SW480 (cell line): Measurements from ENCODE around the gene GPC5.

Experiments
- DNase-seq: peaks from one replicate; pipeline ENCODE4 v3.0.0-alpha.2; 2016; ENCODE audit warnings: low spot score

GPC5 gene

DNA sequence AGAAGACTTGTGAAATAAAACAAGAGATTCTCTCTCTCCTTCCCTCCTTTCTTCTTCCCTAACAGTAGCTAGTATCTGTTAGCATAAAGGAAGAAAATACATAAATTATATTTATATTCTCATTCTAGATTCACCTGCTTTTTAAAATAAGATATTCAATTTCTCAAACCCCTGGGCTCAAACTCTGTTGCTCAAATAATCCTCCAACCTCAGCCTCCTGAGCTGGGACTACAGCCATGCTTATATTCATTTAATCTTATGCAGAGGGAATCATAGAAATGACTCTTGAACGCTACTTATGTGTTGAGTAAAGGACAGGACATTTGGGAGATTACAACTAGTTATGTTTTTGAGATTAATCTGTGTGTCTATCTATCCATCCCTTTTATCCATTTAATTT is 56.2 kb downstream of the GPC5 start:
- no peak for DNase-seq

DNA sequence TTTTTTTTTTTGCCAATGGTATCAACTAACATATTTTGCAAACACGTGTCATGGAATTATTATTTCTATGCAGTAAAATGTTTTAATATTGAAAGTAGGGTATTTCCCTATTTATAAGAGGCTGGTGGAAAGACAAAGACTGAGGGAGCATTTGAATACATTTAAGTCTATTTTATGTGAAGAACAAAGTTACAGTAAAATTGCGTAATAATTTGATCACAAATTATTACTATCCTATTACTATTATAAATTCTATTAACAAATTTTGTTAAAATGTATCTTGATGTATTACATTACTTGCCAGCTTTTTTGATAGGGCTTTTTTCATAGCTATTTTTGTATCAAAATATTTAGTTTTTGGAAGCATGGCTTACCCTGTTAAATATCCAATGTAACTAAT is 58.4 kb downstream of the GPC5 start:
- no peak for DNase-seq

DNA sequence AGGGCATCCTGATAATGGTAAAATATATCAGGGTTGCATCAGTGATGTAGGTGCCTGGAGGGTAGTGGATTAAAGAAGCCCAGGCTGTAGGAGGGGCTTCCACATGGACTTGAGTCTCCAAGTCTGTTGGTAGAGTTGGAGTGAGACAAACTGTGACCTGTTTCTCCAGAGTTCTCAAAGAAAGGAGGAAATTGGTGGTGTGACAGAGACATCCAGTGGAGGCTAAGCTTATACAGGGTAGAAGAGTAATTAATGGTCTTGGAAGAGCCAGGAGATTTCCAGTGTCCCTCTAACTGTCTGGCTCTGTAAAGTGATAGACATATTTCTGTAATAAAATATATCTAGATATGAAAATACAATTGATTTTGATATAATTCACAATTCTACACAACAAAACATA is 61.1 kb downstream of the GPC5 start:
- peak; percentile 2 for DNase-seq

DNA sequence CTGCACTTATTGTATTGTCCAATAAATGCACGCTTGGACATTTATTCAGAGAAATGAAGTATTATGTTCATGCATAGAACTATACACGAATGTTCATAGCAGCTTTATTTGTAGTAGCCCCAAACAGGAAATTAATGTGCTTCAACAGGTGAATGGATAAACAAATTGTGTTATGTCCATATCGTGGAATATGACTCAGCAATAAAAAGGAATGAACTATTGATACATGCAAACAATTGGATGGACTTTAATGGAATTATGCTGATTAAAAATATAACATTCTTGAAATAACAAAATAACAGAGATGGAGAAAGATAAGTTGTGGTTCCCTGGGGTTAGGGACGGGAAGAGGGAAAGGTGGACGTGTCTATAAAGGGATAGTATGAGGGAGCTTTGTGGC is 65.9 kb downstream of the GPC5 start:
- no peak for DNase-seq

DNA sequence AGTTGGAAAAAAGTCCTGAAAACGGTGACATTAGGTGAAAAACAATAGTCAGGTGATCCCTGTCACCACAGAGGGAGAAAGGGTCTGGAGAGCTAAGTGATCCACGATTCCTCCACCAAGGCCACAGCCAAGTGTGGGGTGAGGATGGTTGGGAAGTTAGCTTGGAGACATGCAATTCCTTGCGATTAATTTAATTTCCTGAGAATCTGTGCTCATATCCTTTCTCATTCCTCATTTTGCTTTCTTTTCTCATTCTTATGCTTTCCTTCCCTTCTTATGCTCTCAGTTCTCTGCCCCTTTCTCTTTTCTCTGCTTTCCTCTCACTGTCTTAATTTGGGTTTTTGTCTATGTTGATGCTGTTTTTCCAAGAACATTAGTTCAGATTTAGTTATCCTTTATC is 68.8 kb downstream of the GPC5 start:
- DNase-seq = no peak

DNA sequence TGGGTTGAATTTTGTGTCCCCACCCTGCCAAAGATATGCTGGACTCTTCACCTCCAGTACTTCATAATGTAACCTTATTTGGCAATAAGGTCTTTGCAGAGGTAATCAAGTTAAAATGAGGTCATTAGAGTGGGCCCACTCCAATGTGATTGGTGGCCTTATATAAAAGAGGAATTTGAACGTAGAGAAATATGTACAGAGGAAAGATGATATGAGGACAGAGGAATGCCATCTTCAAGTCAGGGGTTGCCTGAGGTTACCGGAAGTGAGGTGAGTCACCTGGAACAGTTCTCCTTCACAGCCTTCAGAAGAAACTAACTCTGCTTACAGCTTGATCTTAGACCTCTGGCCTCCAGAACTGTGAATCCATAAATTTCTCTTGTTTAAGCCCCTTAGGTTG is 69.9 kb downstream of the GPC5 start:
- DNase-seq = peak; percentile 2

DNA sequence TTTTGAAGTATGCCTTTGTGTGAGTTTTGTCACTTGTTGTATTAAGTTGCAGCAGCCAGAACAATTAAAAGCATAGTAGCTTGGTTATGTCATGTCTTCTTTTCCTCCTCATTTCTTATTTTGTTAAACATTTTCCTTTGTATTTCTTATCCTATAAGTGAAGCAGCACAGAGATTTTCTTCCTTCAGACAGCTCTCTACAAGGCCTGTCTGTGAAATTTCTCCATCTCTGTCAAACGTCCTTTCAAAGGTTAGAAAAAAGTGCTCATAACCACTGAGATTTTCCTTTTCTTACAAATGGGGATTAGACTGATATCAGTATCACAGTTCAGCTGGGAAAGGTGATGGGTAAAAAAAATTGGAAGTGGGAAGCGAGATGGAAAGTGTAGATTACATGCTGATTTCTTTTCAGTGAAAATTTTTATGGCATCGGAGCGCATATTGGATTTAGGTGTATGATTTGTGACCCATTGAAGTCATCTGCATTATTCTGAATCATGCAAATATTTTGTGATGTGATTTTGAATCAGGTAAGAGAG is 71.7 kb downstream of the GPC5 start:
- no peak for DNase-seq

DNA sequence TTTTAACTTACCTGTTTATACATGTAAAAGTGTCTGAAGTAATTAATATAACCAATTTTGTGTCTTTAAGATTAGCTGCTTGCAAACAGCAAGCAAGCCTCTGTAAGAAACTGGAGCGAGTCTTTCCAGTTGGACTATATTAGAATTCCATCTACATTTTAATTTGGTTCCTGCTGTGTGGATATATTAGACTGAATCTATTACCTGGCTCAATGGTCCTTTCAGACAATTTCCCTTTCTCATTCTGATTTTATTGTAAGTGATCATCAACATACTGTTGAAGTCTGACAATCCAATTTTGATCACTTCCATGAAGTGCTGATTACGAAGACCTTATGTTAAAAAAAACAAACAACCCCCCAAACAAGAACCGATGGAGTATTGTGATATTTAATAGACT is 72.3 kb downstream of the GPC5 start:
- no peak for DNase-seq

DNA sequence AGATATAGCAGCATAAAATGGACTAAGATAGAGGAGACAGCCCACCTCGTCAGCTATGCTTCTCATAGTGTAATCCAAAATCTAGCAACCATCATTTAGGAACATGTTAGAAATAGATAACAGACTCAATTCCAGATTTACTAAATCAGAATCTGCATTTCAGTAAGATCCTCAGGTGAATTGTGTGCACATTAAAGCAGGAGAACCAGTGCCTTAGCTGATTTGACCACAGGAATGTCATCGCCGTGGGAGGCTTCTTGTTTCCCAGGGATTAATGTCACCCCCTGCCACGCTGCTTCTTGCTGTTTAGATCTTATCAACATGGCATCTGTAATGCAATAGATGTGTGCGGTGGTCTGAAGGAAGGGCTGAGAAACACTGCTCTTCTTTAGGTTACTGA is 84.0 kb downstream of the GPC5 start:
- peak; percentile 4 for DNase-seq

DNA sequence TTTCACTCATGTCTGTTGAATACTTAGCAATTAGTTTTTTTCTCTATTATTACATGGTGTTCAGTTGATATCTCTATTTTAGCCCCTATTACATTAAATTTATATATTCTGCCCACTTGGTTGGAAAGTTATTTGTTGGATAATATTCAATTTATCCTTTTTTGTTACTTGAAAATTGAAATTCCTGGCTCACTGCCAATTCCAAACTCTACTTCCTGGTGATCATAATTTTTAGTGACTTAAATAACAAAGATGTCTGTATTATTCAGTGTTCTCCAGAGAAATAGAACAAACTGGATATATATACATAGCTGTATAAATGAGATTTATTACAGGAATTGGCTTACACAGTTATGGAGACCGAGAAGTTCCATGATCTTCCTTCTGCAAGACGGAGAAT is 93.6 kb downstream of the GPC5 start:
- no peak for DNase-seq

DNA sequence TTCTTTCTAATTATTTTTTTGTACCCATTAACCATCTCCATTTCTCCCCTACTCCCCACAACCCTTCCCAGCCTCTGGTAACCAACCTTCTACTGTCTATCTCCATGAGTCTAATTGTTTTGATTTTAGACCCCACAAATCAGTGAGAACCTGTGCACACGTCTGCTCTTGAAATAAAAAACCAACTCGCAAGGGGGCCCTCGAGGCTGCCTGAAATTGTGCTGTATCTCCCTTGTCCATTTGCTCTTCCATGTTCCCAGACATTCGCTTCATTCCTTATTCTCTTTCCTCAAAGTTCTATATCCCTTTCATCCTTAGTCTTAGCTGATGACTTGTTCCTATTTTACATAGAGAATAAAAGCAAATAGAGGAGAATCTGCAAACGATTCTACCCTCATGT is 95.0 kb downstream of the GPC5 start:
- no peak for DNase-seq

DNA sequence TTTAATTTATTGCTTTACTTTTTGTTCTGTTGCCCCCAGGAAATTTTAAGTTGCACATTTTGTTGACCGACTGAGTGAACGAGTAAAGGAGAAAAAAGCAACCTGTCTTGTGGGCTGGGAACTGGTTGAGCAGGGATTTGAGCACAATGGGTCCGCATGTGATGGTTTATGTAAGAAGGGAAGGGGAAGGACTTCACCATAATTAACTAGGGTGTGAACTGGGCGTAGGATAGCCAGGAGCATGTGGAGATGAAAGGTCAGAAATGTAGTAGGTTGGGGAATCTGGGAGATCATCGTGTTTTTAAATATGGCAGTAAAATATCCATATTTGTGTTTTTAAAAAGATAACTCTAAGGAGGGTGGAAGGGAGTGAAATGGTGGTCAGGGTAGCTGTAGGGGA is 99.9 kb downstream of the GPC5 start:
- DNase-seq = no peak

DNA sequence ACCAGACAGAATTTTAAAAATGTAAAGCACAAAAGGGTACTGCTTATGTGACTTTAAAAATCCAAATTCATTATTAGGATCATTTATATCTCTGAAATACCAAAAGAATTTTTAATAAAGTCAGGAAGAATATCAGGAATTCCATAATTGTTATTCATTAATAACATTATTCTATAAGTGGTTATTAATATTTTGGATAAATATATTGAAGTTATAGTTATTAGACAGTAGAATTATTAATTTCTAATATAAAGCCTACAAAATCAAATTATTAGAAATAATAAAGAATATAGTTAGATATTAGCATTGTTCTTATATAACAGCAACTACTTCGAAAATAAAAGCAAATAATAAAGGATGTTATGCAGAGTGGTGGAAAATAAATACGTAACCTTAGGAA is 105.8 kb downstream of the GPC5 start:
- no peak for DNase-seq

DNA sequence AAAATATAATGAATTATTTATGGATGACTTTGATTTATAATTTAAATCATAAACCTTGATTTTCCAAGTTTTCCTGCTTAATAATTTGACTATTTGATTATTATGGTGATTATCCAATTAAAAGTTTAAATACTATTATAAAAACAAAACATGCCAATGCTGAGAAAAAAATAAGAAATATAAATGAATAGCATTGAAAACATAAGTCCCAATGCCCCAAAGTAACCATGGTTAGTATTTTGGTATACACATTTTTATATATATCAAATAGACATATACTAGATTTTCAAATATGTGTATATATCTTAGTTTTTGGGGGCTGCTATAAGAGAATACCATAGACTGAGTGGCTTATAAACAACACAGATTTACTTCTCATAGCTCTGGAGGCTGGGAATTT is 108.3 kb downstream of the GPC5 start:
- no peak for DNase-seq

DNA sequence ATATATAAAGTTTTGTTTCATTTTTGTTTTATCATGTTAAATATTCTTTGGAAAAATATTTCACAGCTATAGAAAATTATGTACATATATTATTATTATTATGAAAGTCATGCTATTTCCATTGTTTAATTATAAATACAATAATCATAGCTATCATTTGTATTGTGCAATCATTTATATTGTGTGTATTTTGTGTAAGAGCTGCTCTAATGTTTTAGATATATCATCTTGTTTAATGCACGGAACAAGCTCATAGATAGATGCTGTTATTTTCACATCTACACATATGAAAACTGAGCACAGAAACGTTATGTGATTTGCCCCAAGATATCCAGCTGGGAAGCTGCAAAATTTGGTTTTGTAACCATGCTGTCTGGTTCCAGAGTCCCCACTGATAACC is 111.6 kb downstream of the GPC5 start:
- no peak for DNase-seq

DNA sequence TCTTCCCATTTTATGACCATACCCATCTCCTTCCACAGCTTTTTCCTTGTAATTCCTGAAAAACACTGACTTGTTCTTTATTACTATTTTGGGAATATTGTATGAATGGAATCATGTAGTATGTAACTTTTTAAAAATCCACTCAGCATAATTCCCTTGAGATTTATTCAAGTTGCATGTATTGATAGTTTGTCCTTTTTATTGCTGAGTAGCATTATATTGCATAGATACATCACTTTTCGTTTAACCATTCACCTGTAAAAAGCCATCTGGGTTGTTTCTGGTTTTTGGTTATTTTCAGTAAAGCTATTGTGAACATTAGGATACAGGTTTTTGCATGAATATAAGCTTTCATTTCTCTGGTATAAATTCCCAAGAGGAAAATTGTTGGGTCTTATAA is 115.4 kb downstream of the GPC5 start:
- no peak for DNase-seq

DNA sequence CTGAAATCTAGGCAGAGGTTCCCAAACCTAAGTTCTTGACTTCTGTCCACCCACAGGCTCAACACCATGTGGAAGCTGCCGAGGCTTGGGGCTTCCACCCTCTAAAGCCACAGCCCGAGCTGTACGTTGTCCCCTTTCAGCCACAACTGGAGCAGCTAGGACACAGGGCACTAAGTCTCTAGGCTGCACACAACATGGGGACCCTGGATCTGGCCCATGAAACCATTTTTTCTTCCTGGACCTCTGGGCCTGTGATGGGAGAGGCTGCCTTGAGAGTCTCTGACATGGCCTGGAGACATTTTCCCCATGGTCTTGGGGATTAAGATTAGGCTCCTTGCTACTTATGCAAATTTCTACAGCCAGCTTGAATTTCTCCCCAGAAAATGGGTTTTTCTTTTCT is 118.4 kb downstream of the GPC5 start:
- no peak for DNase-seq

DNA sequence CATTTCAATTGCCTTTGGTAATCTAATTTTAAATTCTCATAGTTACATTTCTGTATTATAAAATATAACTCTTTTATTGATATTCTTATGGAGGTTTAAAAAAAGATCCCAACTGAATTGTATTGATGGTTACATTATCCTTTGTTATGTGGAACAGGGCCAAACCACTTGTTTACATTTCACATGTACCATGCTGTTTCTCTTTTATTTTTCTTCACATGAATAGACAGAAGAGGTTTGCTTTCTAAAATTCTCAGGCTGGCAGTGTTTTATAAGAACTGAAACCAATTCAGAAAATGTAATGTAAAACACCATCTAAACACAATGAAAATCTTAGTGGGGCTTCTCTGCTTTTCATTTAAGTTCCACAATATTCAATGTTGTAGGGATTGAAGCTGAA is 122.5 kb downstream of the GPC5 start:
- DNase-seq = no peak

DNA sequence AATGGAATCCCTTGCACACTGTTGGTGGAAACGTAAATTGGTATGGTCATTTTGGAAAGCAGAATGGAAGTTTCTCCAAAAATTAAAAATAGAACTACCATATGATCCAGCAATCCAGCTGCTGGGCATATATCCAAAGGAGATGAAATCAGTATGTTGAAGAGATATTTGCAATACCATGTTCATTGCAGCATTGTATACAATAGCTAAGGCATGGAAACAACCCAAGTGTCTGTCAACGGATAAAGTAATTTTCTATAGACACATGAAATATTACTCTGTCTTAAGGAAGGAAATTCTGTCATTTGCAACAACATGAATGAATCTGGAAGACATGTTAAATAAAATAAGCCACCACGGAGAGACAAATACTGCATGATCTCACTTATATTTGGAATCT is 124.7 kb downstream of the GPC5 start:
- DNase-seq = no peak

DNA sequence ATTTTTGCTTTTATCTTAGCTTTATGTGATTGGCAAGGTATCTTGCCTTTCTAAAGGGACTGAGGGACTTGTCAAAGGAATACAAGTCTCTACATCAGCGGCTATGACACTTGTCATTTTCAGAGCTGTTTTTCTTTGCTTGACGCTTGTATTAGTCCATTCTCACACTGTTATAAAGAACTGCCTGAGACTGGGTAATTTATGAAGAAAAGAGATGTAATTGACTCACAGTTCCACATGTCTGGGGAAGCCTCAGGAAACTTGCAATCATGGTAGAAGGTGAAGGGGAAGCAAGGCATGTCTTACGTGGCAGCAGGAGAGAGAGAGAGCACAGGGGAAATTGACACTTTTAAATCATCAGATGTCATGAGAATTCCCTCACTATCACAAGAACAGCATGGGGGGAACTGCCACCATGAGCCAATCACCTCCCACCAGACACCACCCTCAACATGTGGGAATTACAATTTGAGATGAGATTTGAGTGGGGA is 128.2 kb downstream of the GPC5 start:
- DNase-seq = no peak

DNA sequence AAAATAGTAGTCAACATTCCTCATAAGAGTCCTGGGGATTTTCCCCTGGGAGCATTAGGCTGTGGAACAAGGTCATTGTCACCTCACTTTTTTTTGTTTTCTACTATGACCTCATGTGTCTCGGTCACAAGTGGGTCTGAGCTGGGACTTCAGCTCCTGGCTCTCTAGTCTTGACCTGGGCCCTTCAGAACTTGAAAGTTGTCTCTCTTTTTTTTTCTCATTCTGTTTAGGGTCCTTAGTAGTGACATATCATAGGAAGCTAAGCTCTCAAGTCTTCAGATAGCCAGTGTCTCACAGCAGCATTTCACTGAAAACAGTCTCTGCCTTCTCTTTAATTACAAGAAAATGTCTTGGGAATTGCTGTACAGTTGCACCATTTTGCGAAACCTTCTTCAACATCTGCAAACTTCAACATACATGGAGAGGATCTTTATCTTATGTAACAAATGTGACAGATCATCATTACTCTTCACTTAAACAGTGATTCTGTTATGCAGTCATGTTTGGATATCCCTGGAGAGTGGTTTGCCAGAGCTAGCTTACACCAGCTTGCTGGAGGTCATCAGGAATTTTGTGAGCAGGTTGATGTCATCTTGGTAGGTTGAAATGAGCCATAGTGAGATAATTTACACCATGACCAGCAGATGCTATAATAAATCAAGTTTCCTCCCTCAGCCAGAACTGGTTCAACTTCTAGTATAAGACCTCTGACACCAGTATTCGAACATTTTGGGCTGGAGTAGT is 131.5 kb downstream of the GPC5 start:
- no peak for DNase-seq

DNA sequence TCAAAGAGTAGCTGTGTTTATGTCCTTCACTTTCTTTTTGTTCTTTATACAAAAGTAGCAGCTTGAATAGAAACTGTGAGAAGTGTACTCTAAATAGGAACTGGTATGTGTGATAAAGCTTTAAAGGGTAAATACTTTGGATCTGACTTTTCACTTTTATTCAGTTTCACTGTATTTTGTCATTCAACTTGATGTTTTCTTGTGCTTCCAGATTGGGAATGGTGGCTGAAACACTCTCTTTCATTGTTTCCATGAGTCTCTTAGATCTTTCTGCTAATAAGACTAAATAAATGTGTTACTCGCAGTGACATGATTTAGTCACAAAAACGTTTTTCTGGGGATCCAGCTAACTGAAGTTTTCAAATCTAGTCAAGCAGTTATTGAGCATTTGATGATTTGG is 133.2 kb downstream of the GPC5 start:
- DNase-seq = no peak

DNA sequence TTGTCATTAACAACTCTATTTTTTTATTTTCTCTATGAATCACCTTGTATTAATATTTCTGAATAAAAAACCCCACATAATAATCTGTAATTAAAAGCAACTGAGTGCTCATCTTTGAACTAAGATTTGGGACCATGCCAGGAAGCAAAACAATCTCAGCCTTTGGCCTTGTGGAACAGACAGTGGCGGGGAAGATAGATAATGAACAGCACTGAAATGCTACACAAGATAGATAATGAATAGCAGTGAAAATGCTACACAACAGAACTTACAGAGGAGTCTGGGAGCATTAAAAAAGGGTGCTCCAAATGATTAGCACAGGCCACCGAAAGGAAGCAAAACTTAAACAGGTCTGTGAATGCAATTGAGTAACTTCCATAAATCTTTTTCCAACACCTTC is 134.9 kb downstream of the GPC5 start:
- DNase-seq = no peak

DNA sequence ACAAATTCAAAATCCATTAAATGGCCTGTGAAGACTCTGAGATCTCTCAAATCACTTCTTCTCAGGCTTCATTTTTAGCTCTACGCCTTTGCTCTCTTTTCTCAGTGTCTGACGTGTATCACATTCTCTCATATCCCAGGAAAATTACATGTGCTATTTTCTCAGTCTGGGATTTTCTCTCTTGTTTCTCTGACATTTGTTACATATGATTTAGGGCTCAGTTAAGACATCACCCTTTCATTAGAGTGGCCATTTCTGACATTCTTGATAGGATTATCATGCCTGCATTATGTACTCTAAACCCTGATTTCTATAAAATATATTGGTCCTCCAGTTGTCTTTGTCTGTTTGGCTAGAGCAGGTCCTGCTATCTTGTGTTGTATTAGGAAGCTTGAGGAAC is 136.6 kb downstream of the GPC5 start:
- no peak for DNase-seq
